HG02840 (cell line): ENCODE results near the gene RB1.
"Not testable (repeated sequence)": the region's sequence is repeated elsewhere in the genome, so short reads cannot be mapped to it uniquely, and the experiment has no call there.

Experiments
- ATAC-seq: cut with Tn5 transposase; IDR thresholded peaks from one replicate; pipeline ENCODE4 v1.9.1; 2021; ENCODE audit warnings: mild to moderate bottlenecking, moderate library complexity, moderate number of reproducible peaks; ENCODE audit not compliant: unreplicated experiment, low FRiP score

RB1 gene

DNA sequence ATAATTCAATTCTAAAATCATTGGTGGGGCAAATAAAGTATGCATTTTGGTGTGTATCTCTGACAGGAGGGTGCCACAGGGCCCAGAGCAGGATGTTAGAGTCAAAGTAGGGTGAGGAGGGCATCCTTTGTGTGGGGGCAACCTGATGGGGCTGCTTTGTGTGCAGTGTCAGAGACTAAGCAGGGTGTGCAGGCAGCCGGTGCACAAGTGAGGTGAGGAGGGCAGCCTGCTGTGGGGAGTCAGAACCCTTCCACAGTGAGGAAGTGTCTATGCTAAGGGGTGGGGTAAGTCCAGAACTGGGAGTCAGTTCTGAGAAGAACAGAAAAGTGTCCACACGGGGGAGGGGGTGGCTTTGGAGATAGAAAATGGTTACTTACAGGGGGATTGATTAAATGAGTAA is 40.7 kb downstream of the RB1 start:
- no peak for ATAC-seq

DNA sequence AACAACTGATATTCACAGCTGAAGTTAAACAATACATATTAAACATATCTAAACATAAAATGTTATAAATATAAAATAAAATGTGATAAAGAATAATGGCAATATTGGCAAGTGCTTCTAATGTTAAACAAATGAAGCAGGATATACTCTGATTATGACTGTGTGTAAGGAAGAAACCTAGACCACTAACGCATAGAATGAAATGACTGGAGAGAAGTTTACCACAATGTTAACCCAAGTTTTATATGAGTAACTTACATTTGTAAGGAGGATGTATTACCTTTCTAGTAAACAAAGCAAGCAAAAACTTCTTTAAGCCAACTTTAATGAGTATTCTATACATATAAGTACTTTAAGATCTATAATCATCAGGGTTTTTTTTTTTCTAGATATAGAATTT is 43.0 kb downstream of the RB1 start:
- ATAC-seq: no peak

DNA sequence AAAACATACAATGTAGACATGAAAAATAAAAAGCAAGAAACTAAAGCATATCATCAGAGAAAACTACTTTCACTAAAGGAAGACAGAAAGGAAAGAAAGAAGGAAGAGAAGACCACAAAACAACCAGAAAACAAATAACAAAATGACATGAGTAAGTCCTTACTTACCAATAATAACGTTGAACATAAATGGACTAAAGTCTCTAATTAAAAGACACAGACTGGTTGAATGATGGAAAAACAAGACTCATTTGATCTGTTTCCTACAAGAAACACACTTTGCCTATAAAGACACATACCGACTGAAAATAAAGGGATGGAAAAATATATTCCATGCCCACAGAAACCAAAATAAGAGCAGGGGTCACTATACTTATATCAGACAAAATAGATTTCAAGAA is 46.0 kb downstream of the RB1 start:
- no peak for ATAC-seq

DNA sequence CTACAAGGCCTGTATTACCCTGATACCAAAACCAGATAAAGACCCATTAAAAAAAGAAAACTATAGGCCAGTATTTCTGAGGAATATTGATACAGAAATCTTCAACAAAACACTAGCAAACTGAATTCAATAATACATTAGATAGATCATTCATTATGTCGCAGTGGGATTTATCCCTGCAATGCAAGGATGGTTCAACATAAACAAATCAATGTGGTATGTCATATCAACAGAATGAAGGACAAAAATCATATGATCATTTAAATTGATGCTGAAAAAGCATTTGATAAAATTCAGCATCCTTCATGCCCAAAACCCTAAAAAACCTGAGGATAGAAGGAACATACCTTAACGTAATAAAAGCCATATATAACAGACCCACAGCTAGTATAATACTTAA is 50.0 kb downstream of the RB1 start:
- ATAC-seq: no peak

GRCh38 chr13:48355524-48355923 is 52.0 kb downstream of the RB1 start:
- ATAC-seq: not testable (repeated sequence)

- ATAC-seq: no peak
These were observed 53.2 kb downstream of the RB1 start for GRCh38 chr13:48356750-48357149.

DNA sequence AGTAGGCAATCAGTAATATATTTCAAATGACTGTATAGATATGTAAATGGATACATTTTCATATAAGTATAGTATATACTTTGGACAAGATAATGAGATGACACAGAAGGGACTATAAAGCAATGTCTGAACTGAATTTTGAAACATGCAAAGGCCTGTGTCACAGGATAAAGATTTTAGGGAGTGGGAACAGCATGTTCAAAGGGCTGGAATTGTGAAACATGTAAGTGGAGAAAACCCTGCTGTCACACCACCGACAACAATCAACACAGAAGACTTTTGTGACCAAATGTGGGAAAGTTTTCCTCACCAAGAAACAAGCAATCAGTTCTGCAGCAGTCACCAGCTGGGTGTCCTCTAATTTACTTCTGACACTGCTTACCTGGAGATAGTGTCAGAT is 66.4 kb downstream of the RB1 start:
- no peak for ATAC-seq

- no peak for ATAC-seq
These were observed 67.3 kb downstream of the RB1 start for GRCh38 chr13:48370815-48371214.

DNA sequence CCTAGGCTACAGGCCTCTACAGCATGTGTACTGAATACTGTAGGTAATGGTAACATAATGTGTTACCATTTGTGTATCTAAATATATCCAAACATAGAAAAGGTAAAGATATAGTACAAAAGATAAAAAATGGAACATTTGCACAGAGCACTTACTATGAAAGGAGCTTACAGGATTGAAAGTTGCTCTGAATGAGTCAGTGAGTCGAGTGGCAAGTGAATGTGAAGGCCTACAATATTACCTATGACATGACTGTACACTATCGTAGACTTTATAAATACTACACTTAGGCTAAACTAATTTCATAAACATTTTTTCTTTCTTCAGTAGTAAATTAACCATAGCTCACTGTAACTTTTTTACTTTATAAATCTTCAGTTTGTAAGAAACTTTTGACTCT is 74.3 kb downstream of the RB1 start:
- no peak for ATAC-seq

GRCh38 chr13:48380581-48380980 is 77.0 kb downstream of the RB1 start:
- ATAC-seq: no peak

DNA sequence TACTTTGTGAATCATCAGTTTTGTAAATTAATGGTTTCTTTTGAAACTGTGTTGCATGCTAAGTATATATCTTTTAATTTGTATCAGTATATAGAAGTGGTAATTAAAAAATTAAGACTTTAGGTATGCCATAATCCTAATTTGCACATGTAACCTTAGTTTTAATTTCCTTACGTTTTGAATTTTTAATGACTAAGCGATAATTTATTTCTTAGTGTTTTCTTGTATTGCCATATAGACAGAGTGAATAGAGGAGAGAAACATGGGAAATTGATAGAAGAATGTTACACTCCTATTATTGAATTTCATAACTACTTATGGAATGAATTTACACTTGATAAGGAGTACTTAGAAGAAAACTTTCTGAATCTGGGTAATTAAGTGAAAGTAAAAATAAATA is 79.8 kb downstream of the RB1 start:
- no peak for ATAC-seq

- ATAC-seq: no peak
These were observed 83.3 kb downstream of the RB1 start for GRCh38 chr13:48386816-48387215.

GRCh38 chr13:48391257-48391656 is 87.7 kb downstream of the RB1 start:
- no peak for ATAC-seq

GRCh38 chr13:48393030-48393697 is 89.6 kb downstream of the RB1 start:
- no peak for ATAC-seq

DNA sequence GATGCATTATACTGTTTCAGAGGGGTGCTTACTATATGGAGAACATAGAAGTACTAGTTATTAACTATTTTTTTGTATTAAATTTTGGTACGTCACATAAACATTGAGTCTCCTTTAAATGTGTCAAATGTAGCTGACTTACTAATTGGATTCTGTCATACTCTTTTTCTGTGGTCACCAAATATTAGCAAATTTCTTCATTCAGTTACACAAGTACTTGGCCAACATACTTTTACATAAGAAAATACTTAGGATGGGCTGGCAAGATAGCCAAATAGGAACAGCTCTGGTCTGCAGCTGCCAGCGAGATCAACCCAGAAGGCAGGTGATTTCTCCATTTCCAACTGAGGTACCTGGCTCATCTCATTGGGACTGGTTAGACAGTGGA is 90.1 kb downstream of the RB1 start:
- ATAC-seq: no peak

- no peak for ATAC-seq
These were observed 94.2 kb downstream of the RB1 start for GRCh38 chr13:48397744-48398143.

- no peak for ATAC-seq
These were observed 95.0 kb downstream of the RB1 start for GRCh38 chr13:48398450-48399095.

- no peak for ATAC-seq
These were observed 96.6 kb downstream of the RB1 start for GRCh38 chr13:48400090-48400694.

DNA sequence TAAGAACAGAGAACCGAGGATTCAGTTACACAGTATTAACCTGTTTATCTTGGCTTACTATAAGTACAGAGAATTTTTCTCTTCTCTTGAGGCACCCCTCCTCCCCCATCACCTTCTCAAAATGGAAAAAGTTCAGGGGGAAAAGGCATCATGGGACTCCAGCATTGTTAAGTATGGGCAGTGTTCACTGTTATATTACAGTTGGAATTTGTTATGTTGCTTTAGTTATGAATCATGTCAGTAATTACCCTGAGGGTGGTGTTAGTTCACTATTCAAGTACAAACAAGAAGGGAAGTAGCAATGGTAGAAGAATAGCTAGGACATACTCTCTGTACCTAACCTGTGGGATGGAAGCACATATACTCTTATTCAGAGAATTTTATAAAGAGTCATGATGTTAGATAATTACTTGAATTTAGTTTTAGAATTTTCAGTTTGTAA is 97.3 kb downstream of the RB1 start:
- ATAC-seq: no peak

- ATAC-seq: no peak
These were observed 97.9 kb downstream of the RB1 start for GRCh38 chr13:48401480-48401879.

- no peak for ATAC-seq
These were observed 98.9 kb downstream of the RB1 start for GRCh38 chr13:48402325-48402932.
